DOHH2 (cell line): Measurements from ENCODE around the gene EPHA10.

ENCODE experiments used
- H3F3A ChIP-seq: fragments of 200-600 bp; sonication (generic), shearing (Covaris generic); 2 replicates; pipeline ENCODE4 v1.6.0; 2016; ENCODE audit warnings: antibody characterized with exemption, mild to moderate bottlenecking; ENCODE audit not compliant: control insufficient read depth, insufficient read depth
- H3K27ac ChIP-seq: fragments of 200-600 bp; sonication (generic); 2 replicates; pipeline ENCODE4 v1.5.1; 2014; ENCODE audit warnings: low read depth, mild to moderate bottlenecking, low read length, moderate library complexity
- H3K27me3 ChIP-seq: fragments of 200-600 bp; sonication (generic); 2 replicates; pipeline ENCODE4 v1.6.1; 2014; ENCODE audit warnings: mild to moderate bottlenecking, low read length, mixed read lengths; ENCODE audit not compliant: control insufficient read depth
- H3K36me3 ChIP-seq: fragments of 200-600 bp; sonication (generic); 2 replicates; pipeline ENCODE4 v1.6.1; 2014; ENCODE audit warnings: mild to moderate bottlenecking, low read length, moderate library complexity, mixed read lengths; ENCODE audit not compliant: control insufficient read depth
- H3K4me1 ChIP-seq: fragments of 200-600 bp; sonication (generic); 2 replicates; pipeline ENCODE4 v1.6.1; 2014; ENCODE audit warnings: mild to moderate bottlenecking, low read length, mixed read lengths; ENCODE audit not compliant: control insufficient read depth
- H3K4me2 ChIP-seq: fragments of 200-600 bp; sonication (generic); 2 replicates; pipeline ENCODE4 v1.6.0; 2014; ENCODE audit warnings: mild to moderate bottlenecking, low read length, moderate library complexity
- H3K4me3 ChIP-seq: fragments of 200-600 bp; sonication (generic); 2 replicates; pipeline ENCODE4 v1.5.1; 2014; ENCODE audit warnings: mild to moderate bottlenecking, low read length, mixed read lengths
- H3K79me2 ChIP-seq: fragments of 200-600 bp; sonication (generic); 2 replicates; pipeline ENCODE4 v1.6.1; 2014; ENCODE audit warnings: mild to moderate bottlenecking, low read length, mixed read lengths; ENCODE audit not compliant: control insufficient read depth
- H3K9me2 ChIP-seq: fragments of 200-600 bp; sonication (generic); replicated peaks from 2 replicates; pipeline ENCODE4 v1.6.1; 2014; ENCODE audit warnings: mild to moderate bottlenecking, low read length, mixed read lengths; ENCODE audit not compliant: control insufficient read depth
- H3K9me3 ChIP-seq: fragments of 200-600 bp; sonication (generic); 2 replicates; pipeline ENCODE4 v1.6.1; 2014; ENCODE audit warnings: antibody characterized with exemption, low read length, mixed read lengths; ENCODE audit not compliant: control insufficient read depth, insufficient read depth
- H4K20me1 ChIP-seq: fragments of 200-600 bp; sonication (generic); 2 replicates; pipeline ENCODE4 v1.6.0; 2014; ENCODE audit warnings: low read depth, mild to moderate bottlenecking, antibody characterized with exemption, low read length, moderate library complexity; ENCODE audit not compliant: control insufficient read depth, insufficient read depth
- EZH2phosphoT487 ChIP-seq: fragments of 200-600 bp; sonication (generic); IDR thresholded peaks from 2 replicates; pipeline ENCODE4 v1.6.1; 2017; ENCODE audit warnings: borderline replicate concordance, mild to moderate bottlenecking, antibody characterized with exemption, low read length, moderate library complexity, mixed read lengths
- TF ChIP-seq, protein P1 (sequence below): fragments of 200-600 bp; sonication (generic); IDR thresholded peaks from one replicate; pipeline ENCODE4 v1.5.1; 2014; ENCODE audit warnings: antibody characterized with exemption, mild to moderate bottlenecking, low read depth, low read length; ENCODE audit not compliant: poor library complexity, severe bottlenecking

The EPHA10 gene

GRCh38 chr1:37755951-37756560, 8.9 kb downstream of the EPHA10 start:
- no peaks in the 10 kb centered on the region for H3K9me2 ChIP-seq
- peaks cover 53% of the 10 kb centered on the region for H3K27me3 ChIP-seq
- no peaks in the 10 kb centered on the region for H3K4me1 ChIP-seq
- H3F3A ChIP-seq = no peaks in the 10 kb centered on the region
- no peak overlapping the region for H3K27ac ChIP-seq
- no peak overlapping the region for H3K4me2 ChIP-seq
- H3K9me3 ChIP-seq = no peaks in the 10 kb centered on the region
- H3K4me3 ChIP-seq = no peak overlapping the region
- no peaks in the 10 kb centered on the region for H3K36me3 ChIP-seq
- H4K20me1 ChIP-seq = no peaks in the 10 kb centered on the region
- TF ChIP-seq, protein P1, sequence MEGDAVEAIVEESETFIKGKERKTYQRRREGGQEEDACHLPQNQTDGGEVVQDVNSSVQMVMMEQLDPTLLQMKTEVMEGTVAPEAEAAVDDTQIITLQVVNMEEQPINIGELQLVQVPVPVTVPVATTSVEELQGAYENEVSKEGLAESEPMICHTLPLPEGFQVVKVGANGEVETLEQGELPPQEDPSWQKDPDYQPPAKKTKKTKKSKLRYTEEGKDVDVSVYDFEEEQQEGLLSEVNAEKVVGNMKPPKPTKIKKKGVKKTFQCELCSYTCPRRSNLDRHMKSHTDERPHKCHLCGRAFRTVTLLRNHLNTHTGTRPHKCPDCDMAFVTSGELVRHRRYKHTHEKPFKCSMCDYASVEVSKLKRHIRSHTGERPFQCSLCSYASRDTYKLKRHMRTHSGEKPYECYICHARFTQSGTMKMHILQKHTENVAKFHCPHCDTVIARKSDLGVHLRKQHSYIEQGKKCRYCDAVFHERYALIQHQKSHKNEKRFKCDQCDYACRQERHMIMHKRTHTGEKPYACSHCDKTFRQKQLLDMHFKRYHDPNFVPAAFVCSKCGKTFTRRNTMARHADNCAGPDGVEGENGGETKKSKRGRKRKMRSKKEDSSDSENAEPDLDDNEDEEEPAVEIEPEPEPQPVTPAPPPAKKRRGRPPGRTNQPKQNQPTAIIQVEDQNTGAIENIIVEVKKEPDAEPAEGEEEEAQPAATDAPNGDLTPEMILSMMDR = no peak
- no peaks in the 10 kb centered on the region for H3K79me2 ChIP-seq

GRCh38 chr1:37755290-37755689, 9.6 kb downstream of the EPHA10 start:
- Histone ChIP-seq H3K36me3 (no peaks in the 10 kb centered on the region), H3K9me2 (no peaks in the 10 kb centered on the region), H4K20me1 (no peaks in the 10 kb centered on the region), H3K4me1 (no peaks in the 10 kb centered on the region), H3K27ac (no peak overlapping the region), H3K9me3 (no peaks in the 10 kb centered on the region), H3F3A (no peaks in the 10 kb centered on the region), H3K4me3 (no peak overlapping the region), H3K79me2 (no peaks in the 10 kb centered on the region), H3K4me2 (no peak overlapping the region), H3K27me3 (peaks cover 53% of the 10 kb centered on the region)
- TF ChIP-seq, protein P1 = no peak
- no peak for TF ChIP-seq EZH2phosphoT487

GRCh38 chr1:37753473-37754321, 11.2 kb downstream of the EPHA10 start:
- Histone ChIP-seq H3F3A (no peaks in the 10 kb centered on the region), H3K27ac (no peak overlapping the region), H3K4me3 (peak overlapping the region; percentile 41), H3K79me2 (no peaks in the 10 kb centered on the region), H3K4me1 (no peaks in the 10 kb centered on the region), H3K27me3 (peaks cover 48% of the 10 kb centered on the region), H3K9me2 (no peaks in the 10 kb centered on the region), H4K20me1 (no peaks in the 10 kb centered on the region), H3K4me2 (peak overlapping the region; percentile 49), H3K36me3 (no peaks in the 10 kb centered on the region), H3K9me3 (no peaks in the 10 kb centered on the region)
- TF ChIP-seq EZH2phosphoT487 = no peak
- TF ChIP-seq, protein P1 = no peak
